Fibroblast of lung (primary cell): ENCODE results near the gene SLC6A11. TPM values are rescaled to one million over a fixed set of nuclear protein-coding genes. Genes with fewer than 3 reads are reported as not detected.

Experiments
- DNase-seq, 2 donors: peaks; one replicate each; pipeline versions ENCODE4 v3.0.0 to v3.0.0-alpha.2; 2010; ENCODE audit warnings: low read depth in 2 of 2
- H2AFZ ChIP-seq: 2 replicates; pipeline ENCODE4 v1.5.1; 2012; ENCODE audit warnings: low read length, control low read depth, inconsistent platforms
- H3K27ac ChIP-seq: 2 replicates; pipeline ENCODE4 v1.5.1; 2011; ENCODE audit warnings: low read length, control low read depth; ENCODE audit not compliant: insufficient read depth
- H3K27me3 ChIP-seq: 2 replicates; pipeline ENCODE4 v1.5.1; 2011; ENCODE audit warnings: mild to moderate bottlenecking, low read length; ENCODE audit not compliant: control insufficient read depth, insufficient read depth
- H3K36me3 ChIP-seq: 2 replicates; pipeline ENCODE4 v1.5.1; 2011; ENCODE audit warnings: low read length; ENCODE audit not compliant: control insufficient read depth, insufficient read depth
- H3K4me1 ChIP-seq: 2 replicates; pipeline ENCODE4 v1.5.1; 2011; ENCODE audit warnings: low read length; ENCODE audit not compliant: control insufficient read depth, insufficient read depth; ENCODE audit errors: extremely low read depth
- H3K4me2 ChIP-seq: 2 replicates; pipeline ENCODE4 v1.5.1; 2011; ENCODE audit warnings: low read length, control low read depth; ENCODE audit not compliant: insufficient read depth; ENCODE audit errors: extremely low read depth
- H3K4me3 ChIP-seq, 4 experiments: fragments of 200-600 bp in 1 of 4; sonication (generic) in 1 of 4; replicated peaks in 1 of 4; 2 replicates each; pipeline ENCODE4 v1.5.1; 2011 to 2016; ENCODE audit warnings: low read length in 4 of 4, low read depth in 3 of 4, mild to moderate bottlenecking in 3 of 4, control low read depth in 2 of 4, inconsistent platforms in 1 of 4, mixed read lengths in 1 of 4; ENCODE audit not compliant: insufficient read depth in 1 of 4; ENCODE audit errors: control extremely low read depth in 1 of 4
- H3K79me2 ChIP-seq: 2 replicates; pipeline ENCODE4 v1.5.1; 2012; ENCODE audit warnings: mild to moderate bottlenecking, low read length, inconsistent platforms; ENCODE audit not compliant: control insufficient read depth, insufficient read depth
- H3K9ac ChIP-seq: 2 replicates; pipeline ENCODE4 v1.5.1; 2011; ENCODE audit warnings: mild to moderate bottlenecking, low read length, control low read depth; ENCODE audit not compliant: insufficient read depth
- H3K9me3 ChIP-seq: 2 replicates; pipeline ENCODE4 v1.5.1; 2012; ENCODE audit warnings: low read depth, low read length; ENCODE audit not compliant: control insufficient read depth, insufficient read depth
- H4K20me1 ChIP-seq: 2 replicates; pipeline ENCODE4 v1.5.1; 2011; ENCODE audit warnings: low read length; ENCODE audit not compliant: control insufficient read depth, insufficient read depth; ENCODE audit errors: extremely low read depth
- CTCF ChIP-seq, 2 donors: IDR thresholded peaks in 1 of 2; conservative IDR thresholded peaks in 1 of 2; 1 replicate in 1 of 2; 2 replicates in 1 of 2; pipeline ENCODE4 v1.5.1; 2011 to 2012; ENCODE audit warnings: low read length in 2 of 2, control low read depth in 1 of 2, inconsistent platforms in 1 of 2, low read depth in 1 of 2, mild to moderate bottlenecking in 1 of 2
- EZH2 ChIP-seq: IDR thresholded peaks from 2 replicates; pipeline ENCODE4 v1.5.1; 2012; ENCODE audit warnings: low read length, control low read depth, mild to moderate bottlenecking; ENCODE audit errors: missing control alignments
- polyA plus RNA-seq, 2 donors: library from polyadenylated mRNA; depleted of rRNA in 1 of 2; stranded (reverse) in 1 of 2; unstranded in 1 of 2; fragments of >200 nt; gene quantifications; 2 replicates each; pipeline ENCODE4 v1.2.1, GENCODE V29; 2011 to 2012; ENCODE audit warnings: missing spikeins in 1 of 2
- total RNA-seq: library from RNA; depleted of rRNA; stranded (reverse); fragments of >200 nt; gene quantifications from 2 replicates; pipeline ENCODE4 v1.2.1, GENCODE V29; 2014

The SLC6A11 gene
- total and polyA plus RNA-seq, 2 donors (not counting 1 experiment from before 2014, with no cell fraction given), result 0.05 TPM; not detected in 1

GRCh38 chr3:10951295-10951926 is 135.4 kb downstream of the SLC6A11 start:
- no peaks in the 10 kb centered on the region for H3K4me1 ChIP-seq
- H3K4me3 ChIP-seq, result no peak overlapping the region
- H3K27ac ChIP-seq, result no peak overlapping the region
- TF ChIP-seq CTCF (conservative IDR thresholded peaks at IDR 0.05 in 1 of 2, IDR thresholded peaks at IDR 0.05 in 1 of 2; ENCODE audit: low read depth in 1 of 2, low read length in 2 of 2) (no peak), EZH2 (no peak)
- no peaks in the 10 kb centered on the region for H3K27me3 ChIP-seq
- DNase-seq, result no peak
- H3K79me2 ChIP-seq, result no peaks in the 10 kb centered on the region
- no peak overlapping the region for H3K4me2 ChIP-seq
- no peaks in the 10 kb centered on the region for H3K9me3 ChIP-seq
- H2AFZ ChIP-seq, result no peak overlapping the region
- H3K9ac ChIP-seq, result no peak overlapping the region
- H4K20me1 ChIP-seq, result no peaks in the 10 kb centered on the region
- no peaks in the 10 kb centered on the region for H3K36me3 ChIP-seq

- Histone ChIP-seq H3K4me3 (no peak overlapping the region), H3K9ac (no peak overlapping the region), H3K4me2 (no peak overlapping the region), H4K20me1 (no peaks in the 10 kb centered on the region), H3K36me3 (no peaks in the 10 kb centered on the region), H3K4me1 (no peaks in the 10 kb centered on the region), H3K27me3 (no peaks in the 10 kb centered on the region), H3K27ac (no peak overlapping the region), H3K9me3 (no peaks in the 10 kb centered on the region), H3K79me2 (no peaks in the 10 kb centered on the region), H2AFZ (no peak overlapping the region)
- TF ChIP-seq EZH2 (no peak), CTCF (conservative IDR thresholded peaks at IDR 0.05 in 1 of 2, IDR thresholded peaks at IDR 0.05 in 1 of 2; ENCODE audit: low read depth in 1 of 2, low read length in 2 of 2) (no peak)
- DNase-seq, result no peak
These were observed 136.5 kb downstream of the SLC6A11 start for GRCh38 chr3:10952525-10952924.

GRCh38 chr3:10954740-10955139 is 138.7 kb downstream of the SLC6A11 start:
- H3K4me2 ChIP-seq, result no peak overlapping the region
- no peak overlapping the region for H2AFZ ChIP-seq
- H3K79me2 ChIP-seq, result no peaks in the 10 kb centered on the region
- H3K4me1 ChIP-seq, result no peaks in the 10 kb centered on the region
- DNase-seq, result no peak
- H3K9me3 ChIP-seq, result no peaks in the 10 kb centered on the region
- TF ChIP-seq EZH2 (no peak), CTCF (conservative IDR thresholded peaks at IDR 0.05 in 1 of 2, IDR thresholded peaks at IDR 0.05 in 1 of 2; ENCODE audit: low read depth in 1 of 2, low read length in 2 of 2) (no peak)
- no peaks in the 10 kb centered on the region for H3K27me3 ChIP-seq
- no peak overlapping the region for H3K27ac ChIP-seq
- H3K4me3 ChIP-seq, result no peak overlapping the region
- H3K36me3 ChIP-seq, result no peaks in the 10 kb centered on the region
- no peaks in the 10 kb centered on the region for H4K20me1 ChIP-seq
- H3K9ac ChIP-seq, result no peak overlapping the region
